GM11168 (cell line): ENCODE measurements around the gene FBXW7.

Experiments
- in situ Hi-C: fragments of 300-500 bp; cut with MboI; formaldehyde crosslinking; loops from one replicate; pipeline ENCODE4 v1.12.0; 2022; ENCODE audit warnings: low sequenced_read_pairs; ENCODE audit not compliant: unreplicated experiment

The FBXW7 gene

GRCh38 chr4:152307669-152308068 lies 228.2 kb downstream of the FBXW7 start:
- in situ Hi-C loops: no loop called here

DNA sequence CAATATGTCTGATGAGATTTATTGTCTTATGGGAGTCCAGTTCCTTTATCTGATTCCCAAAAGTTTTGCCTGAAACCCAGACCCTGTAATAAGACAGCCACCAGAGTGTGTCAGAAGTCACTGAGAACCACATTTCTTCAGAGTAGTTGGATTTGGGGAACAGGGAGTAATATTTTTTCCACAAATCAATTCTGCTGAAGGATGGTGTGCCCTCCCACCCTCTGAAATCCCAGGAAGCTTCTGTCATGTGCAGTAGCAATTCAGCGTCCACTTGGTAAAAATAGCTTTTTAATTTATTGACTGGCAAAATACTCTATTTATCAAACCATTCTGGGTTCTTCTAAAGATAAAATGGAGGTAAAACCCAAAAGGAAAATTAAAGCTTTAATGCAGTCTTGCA lies 229.4 kb downstream of the FBXW7 start:
- in situ Hi-C loops: no loop called here

GRCh38 chr4:152304220-152304619 lies 231.7 kb downstream of the FBXW7 start:
- in situ Hi-C loops: no loop called here

- in situ Hi-C loops: no loop called here
Observed at GRCh38 chr4:152301381-152301780, 234.5 kb downstream of the FBXW7 start.

- in situ Hi-C loops: no loop called here
Observed at GRCh38 chr4:152299553-152299952, 236.3 kb downstream of the FBXW7 start.

DNA sequence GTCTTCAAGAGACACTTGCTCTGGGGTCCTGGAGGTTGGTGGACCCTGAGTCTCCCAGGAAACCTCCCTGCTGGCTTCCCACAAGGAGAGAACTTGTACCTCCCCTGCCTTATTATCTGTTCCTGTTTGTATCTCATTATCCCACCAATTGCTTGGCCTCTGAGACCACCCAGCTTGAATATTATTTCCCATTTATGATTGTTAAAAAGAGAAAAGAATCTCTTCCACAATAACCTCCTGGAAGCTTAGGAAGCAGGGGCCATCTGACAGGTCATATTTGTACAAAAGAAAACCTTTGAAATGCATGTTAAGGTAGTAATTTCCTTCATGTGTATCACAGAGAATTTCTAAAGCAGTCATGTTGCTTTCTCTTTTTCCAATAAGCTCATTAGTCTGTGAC lies 239.5 kb downstream of the FBXW7 start:
- in situ Hi-C loops: no loop called here

- in situ Hi-C loops: no loop called here
Observed at GRCh38 chr4:152294765-152295164, 241.1 kb downstream of the FBXW7 start.

- in situ Hi-C loops: no loop called here
Observed at GRCh38 chr4:152294331-152294730, 241.6 kb downstream of the FBXW7 start.

GRCh38 chr4:152293527-152293926 lies 242.4 kb downstream of the FBXW7 start:
- in situ Hi-C loops: no loop called here

DNA sequence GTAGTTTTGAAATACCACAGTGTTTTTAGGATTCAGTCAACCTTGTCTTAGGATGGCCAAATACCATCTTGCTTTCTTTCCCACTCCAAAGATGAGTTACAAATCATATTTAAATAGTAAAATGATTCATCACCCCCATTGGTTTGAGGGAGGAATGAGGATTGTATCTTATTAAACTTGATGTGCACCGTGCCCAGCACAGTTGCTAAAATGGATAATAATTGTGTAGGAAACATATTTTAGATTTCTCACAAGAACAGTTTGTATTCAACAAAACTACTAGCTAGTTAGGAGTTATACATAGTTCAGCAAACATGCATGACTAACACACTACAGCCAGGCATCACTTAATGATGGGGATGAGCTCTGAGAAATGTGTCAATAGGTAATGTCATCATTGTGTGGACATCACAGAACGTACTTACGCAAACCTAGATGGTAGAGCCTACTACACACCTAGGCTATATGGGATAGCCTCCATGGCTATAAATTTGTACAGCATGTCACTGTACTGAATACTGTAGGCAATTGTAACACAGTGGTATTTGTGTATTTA lies 245.4 kb downstream of the FBXW7 start:
- in situ Hi-C loops: no loop called here

GRCh38 chr4:152289941-152290340 lies 246.0 kb downstream of the FBXW7 start:
- in situ Hi-C loops: no loop called here

DNA sequence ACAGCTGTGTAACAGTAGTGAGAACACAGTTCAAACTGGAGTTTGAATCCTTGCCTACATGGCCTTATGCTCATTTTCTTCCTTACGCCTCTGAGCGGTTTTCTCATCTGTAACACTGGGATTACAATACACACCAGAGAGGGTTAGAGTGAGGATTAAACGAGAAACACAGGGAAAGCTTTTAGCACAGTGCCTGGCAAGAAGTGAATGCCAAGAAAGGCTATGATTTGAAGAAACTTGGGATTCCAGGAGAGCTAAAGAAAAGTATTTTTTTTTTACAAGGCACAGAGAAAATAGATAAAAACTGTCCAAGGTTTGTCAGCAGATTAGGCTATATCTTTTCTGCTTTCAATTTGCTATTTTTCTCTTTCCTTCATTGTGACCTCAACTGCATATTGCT lies 246.4 kb downstream of the FBXW7 start:
- in situ Hi-C loops: no loop called here

- in situ Hi-C loops: no loop called here
Observed at GRCh38 chr4:152283801-152284470, 252.0 kb downstream of the FBXW7 start.

GRCh38 chr4:152281822-152282221 lies 254.1 kb downstream of the FBXW7 start:
- in situ Hi-C loops: no loop called here

- in situ Hi-C loops: no loop called here
Observed at GRCh38 chr4:152281211-152281610, 254.7 kb downstream of the FBXW7 start.

GRCh38 chr4:152279234-152279566 lies 256.7 kb downstream of the FBXW7 start:
- in situ Hi-C loops: no loop called here

GRCh38 chr4:152278505-152279233 lies 257.2 kb downstream of the FBXW7 start:
- in situ Hi-C loops: no loop called here

GRCh38 chr4:152278172-152278504 lies 257.8 kb downstream of the FBXW7 start:
- in situ Hi-C loops: no loop called here

GRCh38 chr4:152277333-152277732 lies 258.6 kb downstream of the FBXW7 start:
- in situ Hi-C loops: no loop called here

DNA sequence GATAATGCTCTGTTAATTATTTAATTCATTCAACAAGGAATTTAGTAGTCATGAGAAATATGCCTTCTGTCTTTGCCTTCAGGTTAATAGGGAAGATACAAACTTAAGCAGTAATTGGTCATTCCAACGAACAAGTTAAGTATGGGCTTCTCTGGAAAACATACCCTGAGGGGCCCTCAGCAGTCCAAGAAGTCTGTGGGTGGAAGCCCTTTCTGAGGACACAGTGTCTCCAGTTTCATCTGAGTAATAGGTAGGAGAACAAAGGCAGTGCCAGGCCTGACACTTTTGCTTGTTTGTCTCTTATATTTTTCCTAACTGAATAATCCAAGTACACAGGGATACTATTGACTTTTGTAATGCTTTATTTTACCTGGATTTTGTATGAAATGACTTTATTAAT lies 262.5 kb downstream of the FBXW7 start:
- in situ Hi-C loops: no loop called here
